Adrenal gland (tissue), 12 donors: Measurements from ENCODE around the gene SYT2. TPM values are rescaled to one million over a fixed set of nuclear protein-coding genes. Genes with fewer than 3 reads are reported as not detected.
"Not testable (repeated sequence)": the region's sequence is repeated elsewhere in the genome, so short reads cannot be mapped to it uniquely, and the experiment has no call there.

Source experiments
- DNase-seq, 7 donors: peaks; one replicate each; pipeline ENCODE4 v3.0.0-alpha.2; 2019 to 2020
- H3K27ac ChIP-seq, 5 donors: fragments of 200-600 bp; sonication (generic) in 4 of 5; 1 replicate in 3 of 5; 2 replicates in 2 of 5; pipeline versions ENCODE4 v1.5.1 to v1.8.0; 2016 to 2020; ENCODE audit warnings: mild to moderate bottlenecking in 1 of 5
- H3K27me3 ChIP-seq: fragments of 200-600 bp; 2 replicates; pipeline ENCODE4 v1.8.0; 2021
- H3K36me3 ChIP-seq, 2 donors: fragments of 200-600 bp; replicated peaks in 1 of 2; 1 replicate in 1 of 2; 2 replicates in 1 of 2; pipeline versions ENCODE4 v1.5.1 to v1.8.0; 2018 to 2022
- H3K4me1 ChIP-seq, 2 donors: fragments of 200-600 bp; replicated peaks in 1 of 2; 1 replicate in 1 of 2; 2 replicates in 1 of 2; pipeline versions ENCODE4 v1.5.1 to v1.8.0; 2018 to 2021
- H3K4me3 ChIP-seq, 4 donors: fragments of 200-600 bp; sonication (generic) in 3 of 4; one replicate each; pipeline ENCODE4 v1.5.1; 2016 to 2018
- H3K9me3 ChIP-seq, 3 donors: fragments of 200-600 bp; sonication (generic) in 1 of 3; replicated peaks in 1 of 3; 1 replicate in 2 of 3; 2 replicates in 1 of 3; pipeline versions ENCODE4 v1.5.1 to v1.8.0; 2016 to 2021
- POLR2A ChIP-seq, 2 donors: fragments of 450-650 bp; IDR thresholded peaks; one replicate each; pipeline ENCODE4 v1.6.1; 2017; ENCODE audit warnings: antibody characterized with exemption in 2 of 2, mild to moderate bottlenecking in 2 of 2, moderate library complexity in 1 of 2
- WGBS, 4 donors: extraction: QIAGEN DNeasy Blood & Tissue Kit in 2 of 4; methylation state at CpG; one replicate each; pipeline versions ENCODE4 v1.1.5 to v1.1.7; 2013 to 2017; 5-methylcytosine and 5-hydroxymethylcytosine counted together
- intact Hi-C, 2 donors: fragments of 100-400 bp; cut with DNase I; formaldehyde crosslinking; loops; one replicate each; pipeline versions ENCODE4 v1.14.1 to v1.15.0; 2022 to 2023
- polyA plus RNA-seq, 3 donors: library from polyadenylated mRNA; stranded (reverse); fragments of 200-250 nt in 2 of 3; fragments of 350-450 nt in 1 of 3; fragmentation: Illumina TruSeq in 1 of 3; extraction: RNeasy Lipid Tissue Mini Kit (QIAGEN cat#74804) in 1 of 3; gene quantifications; one replicate each; pipeline ENCODE4 v1.2.3, GENCODE V29; 2013 to 2014
- total RNA-seq, 9 donors: library from RNA; depleted of rRNA in 4 of 9; stranded (reverse); fragments of >200 nt in 4 of 9; fragments of 120-200 nt in 1 of 9; fragmentation: NEBNext Ultra II Directional in 1 of 9; extraction: Animal tissue kit (Norgen Biotek cat#: 25700) in 1 of 9; gene quantifications; one replicate each; pipeline versions ENCODE4 v1.1.0 to v1.2.4, GENCODE V29; 2013 to 2023
- TF ChIP-seq, protein P1 (sequence below), 6 experiments: fragments of 450-650 bp in 4 of 6; fragments of 200-600 bp in 2 of 6; sonication (generic) in 1 of 6; IDR thresholded peaks; 1 replicate in 5 of 6; 2 replicates in 1 of 6; pipeline versions ENCODE4 v1.5.1 to v1.8.0; 2016 to 2021; ENCODE audit warnings: antibody characterized with exemption in 6 of 6, mild to moderate bottlenecking in 2 of 6, moderate library complexity in 1 of 6
- donor health status: healthy with polysubstance abuse.
- donor health status: Bipolar disorder and iron deficiency.
- donor health status: DM: yes; HTN: yes; CAD: no.
- donor health status: DM: no; HTN: no; CAD: no.
- donor health status: DM: no; HTN: no; CAD: no.
- donor health status: DM: yes; HTN: yes; CAD: no.

Gene SYT2
- total and polyA plus RNA-seq, 12 donors: 0.08 to 3.8 (median 0.44) TPM; not detected in 3

DNA sequence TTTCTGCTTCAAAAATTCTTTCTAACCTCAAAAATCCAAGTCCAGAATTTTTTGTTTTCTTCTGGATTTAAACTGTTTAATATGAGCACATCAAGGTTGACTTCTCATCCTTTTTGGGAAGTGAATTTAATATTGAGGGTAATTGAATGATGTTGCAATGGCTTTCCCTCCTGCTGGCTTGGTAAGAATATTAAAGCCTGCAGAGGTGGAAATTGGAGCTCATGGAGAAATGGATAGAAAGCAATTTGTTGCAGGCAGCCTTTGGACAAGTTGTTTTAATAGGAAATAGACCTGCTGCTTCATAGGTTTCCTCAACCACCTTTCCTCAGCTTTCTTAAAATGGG, 124.7 kb downstream of the SYT2 start:
- Histone ChIP-seq H3K9me3 (no peaks in the 10 kb centered on the region), H3K27me3 (no peaks in the 10 kb centered on the region), H3K27ac (peak overlapping the region in 1 of 5 donors; percentile 75), H3K36me3 (peaks cover 0 to 3% of the 10 kb centered on the region in 2 donors), H3K4me3 (no peak overlapping the region), H3K4me1 (peaks cover 0 to 36% of the 10 kb centered on the region in 2 donors)
- DNase-seq: no peak
- TF ChIP-seq POLR2A (IDR thresholded peaks at IDR 0.05): no peak
- TF ChIP-seq, protein P1, sequence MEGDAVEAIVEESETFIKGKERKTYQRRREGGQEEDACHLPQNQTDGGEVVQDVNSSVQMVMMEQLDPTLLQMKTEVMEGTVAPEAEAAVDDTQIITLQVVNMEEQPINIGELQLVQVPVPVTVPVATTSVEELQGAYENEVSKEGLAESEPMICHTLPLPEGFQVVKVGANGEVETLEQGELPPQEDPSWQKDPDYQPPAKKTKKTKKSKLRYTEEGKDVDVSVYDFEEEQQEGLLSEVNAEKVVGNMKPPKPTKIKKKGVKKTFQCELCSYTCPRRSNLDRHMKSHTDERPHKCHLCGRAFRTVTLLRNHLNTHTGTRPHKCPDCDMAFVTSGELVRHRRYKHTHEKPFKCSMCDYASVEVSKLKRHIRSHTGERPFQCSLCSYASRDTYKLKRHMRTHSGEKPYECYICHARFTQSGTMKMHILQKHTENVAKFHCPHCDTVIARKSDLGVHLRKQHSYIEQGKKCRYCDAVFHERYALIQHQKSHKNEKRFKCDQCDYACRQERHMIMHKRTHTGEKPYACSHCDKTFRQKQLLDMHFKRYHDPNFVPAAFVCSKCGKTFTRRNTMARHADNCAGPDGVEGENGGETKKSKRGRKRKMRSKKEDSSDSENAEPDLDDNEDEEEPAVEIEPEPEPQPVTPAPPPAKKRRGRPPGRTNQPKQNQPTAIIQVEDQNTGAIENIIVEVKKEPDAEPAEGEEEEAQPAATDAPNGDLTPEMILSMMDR (IDR thresholded peaks at IDR 0.05): no peak
- intact Hi-C loops: no loop called here

DNA sequence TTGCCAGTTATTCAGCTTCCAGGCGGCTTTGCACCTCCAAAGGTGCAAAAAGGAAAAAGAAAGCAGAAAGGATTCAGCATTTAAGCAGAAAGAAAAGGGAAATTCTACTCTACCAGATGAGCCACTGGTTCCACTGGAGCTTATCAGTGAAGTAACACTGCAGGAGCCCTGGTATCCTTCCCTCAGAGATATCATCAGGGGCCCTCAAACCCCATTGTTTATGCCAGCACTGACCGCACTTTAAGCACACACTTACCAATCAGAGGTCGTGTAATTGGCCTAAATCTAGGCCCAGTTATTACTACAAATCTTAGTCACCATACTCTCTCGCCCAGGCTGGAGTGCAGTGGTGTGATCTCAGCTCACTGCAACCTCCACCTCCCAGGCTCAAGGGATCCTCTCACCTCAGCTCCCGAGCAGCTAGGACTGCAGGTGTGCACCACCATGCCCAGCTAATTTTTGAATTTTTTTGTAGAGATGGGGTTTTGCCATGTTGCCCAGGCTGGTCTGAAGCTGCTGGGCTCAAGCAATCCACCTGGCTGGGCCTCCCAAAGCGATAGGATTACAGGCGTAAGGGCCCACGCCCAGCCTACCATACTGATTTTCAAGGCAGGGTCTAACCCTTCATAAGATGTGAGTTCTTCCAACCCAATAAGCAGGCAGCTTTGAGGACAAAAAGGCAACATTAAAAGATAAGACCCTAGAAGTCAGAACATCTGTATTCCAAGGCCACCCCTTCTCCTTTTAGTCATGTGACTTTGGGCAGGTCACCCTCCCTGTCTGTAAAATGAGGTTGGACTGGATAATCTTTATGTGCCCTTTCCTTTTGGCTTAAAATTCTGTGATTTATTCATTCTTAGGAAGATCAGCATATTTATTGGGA, 125.3 kb downstream of the SYT2 start:
- intact Hi-C loops: no loop called here
- no peak overlapping the region for H3K4me3 ChIP-seq
- H3K4me1 ChIP-seq: peaks cover 0 to 40% of the 10 kb centered on the region in 2 donors
- H3K27ac ChIP-seq: peak overlapping the region in 1 of 5 donors; percentile 52
- peaks cover 0 to 3% of the 10 kb centered on the region in 2 donors for H3K36me3 ChIP-seq
- WGBS, 4 donors: 92 to 98% (median 94%) methylated on average over 8 of the region's 8 CpGs
- no peak for DNase-seq
- no peak for TF ChIP-seq POLR2A (IDR thresholded peaks at IDR 0.05)
- TF ChIP-seq, protein P1 (IDR thresholded peaks at IDR 0.05): no peak
- no peaks in the 10 kb centered on the region for H3K9me3 ChIP-seq
- no peaks in the 10 kb centered on the region for H3K27me3 ChIP-seq

DNA sequence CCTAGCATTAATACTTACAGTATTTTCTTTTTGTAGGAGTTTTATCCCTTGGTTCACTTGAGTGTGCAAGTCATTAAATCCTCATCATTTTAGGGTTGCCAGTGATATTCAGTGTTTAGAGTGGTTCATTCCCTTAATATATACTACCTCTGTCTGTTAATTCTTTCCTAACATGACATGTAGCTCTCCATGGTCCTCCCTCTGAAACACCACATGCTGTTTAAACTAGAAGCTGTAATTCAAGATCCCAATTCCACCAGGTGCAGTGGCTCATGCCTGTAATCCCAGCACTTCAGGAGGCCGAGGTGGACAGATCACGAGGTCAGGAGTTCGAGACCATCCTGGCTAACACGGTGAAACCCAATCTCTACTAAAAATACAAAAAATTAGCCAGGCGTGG, 127.9 kb downstream of the SYT2 start:
- 95 to 99% (median 98%) methylated on average over 5 of the region's 5 CpGs for WGBS, 4 donors
- intact Hi-C loops, H3K4me3 ChIP-seq, H3K27ac ChIP-seq, H3K27me3 ChIP-seq, H3K9me3 ChIP-seq, DNase-seq, H3K36me3 ChIP-seq: not testable (repeated sequence)
- peaks cover 0 to 41% of the 10 kb centered on the region in 2 donors for H3K4me1 ChIP-seq

GRCh38 chr1:202580619-202581018, 129.6 kb downstream of the SYT2 start:
- H3K36me3 ChIP-seq: peaks cover 0 to 3% of the 10 kb centered on the region in 2 donors
- peaks cover 11 to 45% of the 10 kb centered on the region in 2 donors for H3K4me1 ChIP-seq

More at GRCh38 chr1:202580619-202581018, 129.6 kb downstream of the SYT2 start:
- peak overlapping the region in 2 of 5 donors; percentile 56 to 63 for H3K27ac ChIP-seq
- no peak overlapping the region for H3K4me3 ChIP-seq
- no peak for TF ChIP-seq POLR2A (IDR thresholded peaks at IDR 0.05)
- TF ChIP-seq, protein P1 (IDR thresholded peaks at IDR 0.05): no peak
- no peaks in the 10 kb centered on the region for H3K9me3 ChIP-seq
- 44 to 74% (median 68%) methylated on average over 1 of the region's 1 CpG for WGBS, 4 donors
- no peaks in the 10 kb centered on the region for H3K27me3 ChIP-seq
- intact Hi-C loops: no loop called here
- no peak for DNase-seq
